IMR-90 (cell line): ENCODE results near the gene PRRC1. TPM values are rescaled to one million over a fixed set of nuclear protein-coding genes. Genes with fewer than 3 reads are reported as not detected.

Experiments
- ATAC-seq: fragments of 200-7000 bp; cut with Tn5 transposase; 2 replicates; pipeline ENCODE4 v1.9.1; 2020; ENCODE audit warnings: low read depth, mild to moderate bottlenecking, moderate library complexity
- BruUV-seq: library from RNA; stranded (reverse); fragments of 400-500 nt; replicated peaks from 2 replicates; lab custom pipeline; 2021; lab: Mats Ljungman, UMichigan
- CTCF ChIA-PET: fragments of 300-600 bp; formaldehyde crosslinking; extraction: SDS; loops from one replicate; lab custom pipeline; 2021; ENCODE audit warnings: antibody characterized with exemption; lab: Yijun Ruan, JAX
- POLR2A ChIA-PET: fragments of 300-600 bp; sonication (Branson Sonifier 250); formaldehyde crosslinking; loops from one replicate; lab custom pipeline; 2022; ENCODE audit warnings: antibody characterized with exemption; ENCODE audit not compliant: unreplicated experiment; lab: Charles Lee
- DNase-seq: peaks from one replicate; pipeline ENCODE4 v3.0.0; 2013
- H2AFZ ChIP-seq: replicated peaks from 2 replicates; pipeline ENCODE3; 2013; ENCODE audit warnings: low read length, mild to moderate bottlenecking; ENCODE audit not compliant: poor library complexity
- H2AK5ac ChIP-seq: 2 replicates; pipeline ENCODE4 v1.6.1; 2013; ENCODE audit warnings: low read depth, low read length, inconsistent platforms
- H2AK9ac ChIP-seq: replicated peaks from 2 replicates; pipeline ENCODE3; 2013; ENCODE audit warnings: mild to moderate bottlenecking, low read depth, low read length, moderate library complexity; ENCODE audit not compliant: poor library complexity
- H2BK120ac ChIP-seq: 2 replicates; pipeline ENCODE4 v1.6.1; 2013; ENCODE audit warnings: low read depth, low read length, inconsistent platforms
- H2BK15ac ChIP-seq: 3 replicates; pipeline ENCODE4 v1.6.1; 2013; ENCODE audit warnings: low read depth, low read length, inconsistent platforms
- H2BK20ac ChIP-seq: 2 replicates; pipeline ENCODE4 v1.6.1; 2013; ENCODE audit warnings: low read depth, mild to moderate bottlenecking, inconsistent platforms, low read length, moderate library complexity
- H2BK5ac ChIP-seq: 2 replicates; pipeline ENCODE4 v1.6.1; 2013; ENCODE audit warnings: mild to moderate bottlenecking, low read depth, low read length, inconsistent platforms; ENCODE audit not compliant: poor library complexity, severe bottlenecking
- H3K14ac ChIP-seq: replicated peaks from 2 replicates; pipeline ENCODE4 v1.6.1; 2013; ENCODE audit warnings: low read depth, low read length, inconsistent platforms
- H3K18ac ChIP-seq: 2 replicates; pipeline ENCODE4 v1.6.1; 2013; ENCODE audit warnings: low read depth, low read length, control low read depth
- H3K23ac ChIP-seq: 2 replicates; pipeline ENCODE4 v1.6.1; 2013; ENCODE audit warnings: low read depth, low read length, inconsistent platforms
- H3K27ac ChIP-seq: 2 replicates; pipeline ENCODE4 v1.5.1; 2013; ENCODE audit warnings: mild to moderate bottlenecking, control low read depth, low read length; ENCODE audit not compliant: insufficient read depth
- H3K27me3 ChIP-seq: 2 replicates; pipeline ENCODE4 v1.6.1; 2013; ENCODE audit warnings: low read length; ENCODE audit not compliant: control insufficient read depth, insufficient read depth
- H3K36me3 ChIP-seq: 2 replicates; pipeline ENCODE4 v1.6.1; 2013; ENCODE audit warnings: low read length, mixed read lengths; ENCODE audit not compliant: control insufficient read depth, insufficient read depth
- H3K4ac ChIP-seq: 2 replicates; pipeline ENCODE4 v1.6.1; 2013; ENCODE audit warnings: low read depth, low read length, inconsistent platforms
- H3K4me1 ChIP-seq: 2 replicates; pipeline ENCODE4 v1.6.1; 2013; ENCODE audit warnings: low read length, mixed read lengths; ENCODE audit not compliant: control insufficient read depth, insufficient read depth
- H3K4me2 ChIP-seq: 2 replicates; pipeline ENCODE4 v1.6.1; 2013; ENCODE audit warnings: low read depth, mild to moderate bottlenecking, control low read depth, low read length, moderate library complexity
- H3K4me3 ChIP-seq: 2 replicates; pipeline ENCODE4 v1.5.1; 2013; ENCODE audit warnings: low read depth, mild to moderate bottlenecking, control low read depth, low read length, moderate library complexity; ENCODE audit not compliant: insufficient read depth
- H3K56ac ChIP-seq: 2 replicates; pipeline ENCODE4 v1.6.1; 2013; ENCODE audit warnings: low read length, inconsistent platforms; ENCODE audit not compliant: insufficient read depth; ENCODE audit errors: extremely low read depth
- H3K79me1 ChIP-seq, 2 experiments: 2 replicates each; pipeline ENCODE4 v1.6.1; 2013; ENCODE audit warnings: low read length in 2 of 2, inconsistent platforms in 1 of 2, low read depth in 1 of 2
- H3K9ac ChIP-seq: 2 replicates; pipeline ENCODE4 v1.6.1; 2013; ENCODE audit warnings: low read depth, low read length, control low read depth
- H3K9me1 ChIP-seq: 2 replicates; pipeline ENCODE4 v1.6.1; 2013; ENCODE audit warnings: low read length, inconsistent platforms; ENCODE audit not compliant: insufficient read depth
- H3K9me3 ChIP-seq: 2 replicates; pipeline ENCODE4 v1.6.1; 2013; ENCODE audit warnings: low read length; ENCODE audit not compliant: control insufficient read depth, insufficient read depth
- H4K20me1 ChIP-seq: 2 replicates; pipeline ENCODE4 v1.6.1; 2013; ENCODE audit warnings: low read length, inconsistent platforms; ENCODE audit not compliant: insufficient read depth
- H4K5ac ChIP-seq: 2 replicates; pipeline ENCODE4 v1.6.1; 2013; ENCODE audit warnings: mild to moderate bottlenecking, low read depth, low read length, control low read depth
- H4K8ac ChIP-seq, 2 experiments: 2 replicates each; pipeline ENCODE4 v1.6.1; 2013; ENCODE audit warnings: low read depth in 2 of 2, low read length in 2 of 2, control low read depth in 1 of 2, inconsistent platforms in 1 of 2
- H4K91ac ChIP-seq: 2 replicates; pipeline ENCODE4 v1.6.1; 2013; ENCODE audit warnings: low read depth, low read length, inconsistent platforms; ENCODE audit not compliant: insufficient read depth
- BHLHE40 ChIP-seq: fragments of 150-350 bp; IDR thresholded peaks from 2 replicates; pipeline ENCODE4 v1.6.1; 2016; ENCODE audit warnings: mild to moderate bottlenecking, low read depth, low read length
- CEBPB ChIP-seq: IDR thresholded peaks from 2 replicates; pipeline ENCODE4 v1.6.1; 2012; ENCODE audit warnings: low read depth, low read length, improper control_type of control experiment
- CHD1 ChIP-seq: IDR thresholded peaks from 2 replicates; pipeline ENCODE4 v1.6.1; 2012; ENCODE audit warnings: low read depth, low read length, improper control_type of control experiment
- MAFK ChIP-seq: IDR thresholded peaks from 2 replicates; pipeline ENCODE4 v1.6.1; 2012; ENCODE audit warnings: low read depth, low read length, improper control_type of control experiment
- WGBS, 2 experiments: methylation state at CpG; one replicate each; pipeline versions ENCODE4 v1.1.5 to v1.1.7; 2013; ENCODE audit warnings: missing lambda C conversion rate in 2 of 2; ENCODE audit not compliant: insufficient read length in 1 of 2; ENCODE audit errors: extremely low coverage in 2 of 2; 5-methylcytosine and 5-hydroxymethylcytosine counted together
- dilution Hi-C: fragments of 300-500 bp; cut with HindIII; formaldehyde crosslinking; loops from one replicate; pipeline ENCODE4 v1.14.3; 2018; ENCODE audit warnings: low sequenced_read_pairs; ENCODE audit not compliant: unreplicated experiment
- in situ Hi-C: fragments of 300-500 bp; cut with MboI; formaldehyde crosslinking; loops from 3 replicates; pipeline ENCODE4 v1.14.3; 2019; ENCODE audit warnings: low sequenced_read_pairs, inconsistent platforms, mixed read lengths
- intact Hi-C: fragments of 100-400 bp; cut with micrococcal nuclease; formaldehyde crosslinking; loops from 2 replicates; pipeline ENCODE4 v1.10.0; 2022
- polyA plus RNA-seq, 3 experiments: library from polyadenylated mRNA; depleted of rRNA; stranded (reverse); fragments of >200 nt; gene quantifications; 2 replicates each; pipeline ENCODE4 v1.2.3, GENCODE V29; 2012; ENCODE audit warnings: low replicate concordance in 1 of 3
- total RNA-seq: library from RNA; depleted of rRNA; stranded (reverse); fragments of >200 nt; gene quantifications from 2 replicates; pipeline ENCODE4 v1.2.3, GENCODE V29; 2012

The PRRC1 gene
- total and polyA plus RNA-seq, 2 of the 4 experiments (the other 2 are of a cell fraction): 46.8 to 63.1 TPM

- ChIA-PET POLR2A (no interaction called here), CTCF (no interaction called here)
- H4K5ac ChIP-seq: no peak overlapping the region
- H3K4me3 ChIP-seq: no peak overlapping the region
- H3K27me3 ChIP-seq: no peaks in the 10 kb centered on the region
- no CpG with 5 or more reads among the region's 5 CpGs for whole genome bisulfite sequencing, 2 experiments
- H4K8ac ChIP-seq: no peak overlapping the region
- H3K14ac ChIP-seq: no peak overlapping the region
- no peak overlapping the region for H3K18ac ChIP-seq
- dilution Hi-C loops: no loop called here
- H3K9ac ChIP-seq: no peak overlapping the region
- H3K36me3 ChIP-seq: peaks cover 42% of the 10 kb centered on the region
- H3K4me1 ChIP-seq: no peaks in the 10 kb centered on the region
- no peak overlapping the region for H2BK15ac ChIP-seq
- H3K27ac ChIP-seq: no peak overlapping the region
- H3K23ac ChIP-seq: no peak overlapping the region
- no peak overlapping the region for H2BK20ac ChIP-seq
- no peak overlapping the region for H2AK5ac ChIP-seq
- H3K56ac ChIP-seq: no peak overlapping the region
- no peak overlapping the region for H2BK5ac ChIP-seq
- DNase-seq: no peak
- BruUV-seq: no TSS peak
- no peak overlapping the region for H2BK120ac ChIP-seq
- no peak overlapping the region for H3K4me2 ChIP-seq
- no peak for TF ChIP-seq CHD1
- no peak for TF ChIP-seq BHLHE40
- TF ChIP-seq MAFK: peak; percentile 85
- peak; percentile 50; the same call in 1 of the 2 replicates for TF ChIP-seq CEBPB
- H3K4ac ChIP-seq: no peak overlapping the region
- H2AFZ ChIP-seq: no peak overlapping the region
- peaks cover 3% of the 10 kb centered on the region; the same call in 1 of the 2 replicates for H4K20me1 ChIP-seq
- H3K9me1 ChIP-seq: no peaks in the 10 kb centered on the region
- no peaks in the 10 kb centered on the region for H3K9me3 ChIP-seq
- H2AK9ac ChIP-seq: no peak overlapping the region
- no peak overlapping the region for H4K91ac ChIP-seq
- no peak for ATAC-seq
- intact Hi-C loops: loop anchor here (10.0 kb wide), 1 partner anchor 755 kb away; no protein-coding TSS in a partner anchor
- in situ Hi-C loops: no loop called here
- H3K79me1 ChIP-seq: peaks cover 11 to 13% of the 10 kb centered on the region in 2 experiments
Observed at GRCh38 chr5:127529904-127530682, 12.7 kb downstream of the PRRC1 start.
